Measurements from ENCODE around the gene TYR.
A peak's percentile ranks its signal among the peaks of the same experiment; 100 is the strongest.
"Not testable (repeated sequence)": the region's sequence is repeated elsewhere in the genome, so short reads cannot be mapped to it uniquely, and the experiment has no call there.

The TYR gene

GRCh38 chr11:89272540-89273088, 94.9 kb downstream of the TYR start:
- not testable (repeated sequence) for DNase-seq

- DNase-seq, result not testable (repeated sequence)
Measured at GRCh38 chr11:89273220-89273619, 95.5 kb downstream of the TYR start.

GRCh38 chr11:89275966-89276365, 98.3 kb downstream of the TYR start:
- no peak for DNase-seq

- no peak for DNase-seq
Measured at GRCh38 chr11:89279176-89279575, 101.5 kb downstream of the TYR start.

- DNase-seq, result not testable (repeated sequence)
Measured at GRCh38 chr11:89281032-89281677, 103.5 kb downstream of the TYR start.

GRCh38 chr11:89286601-89287000, 108.9 kb downstream of the TYR start:
- DNase-seq, result not testable (repeated sequence)

- DNase-seq, result not testable (repeated sequence)
Measured at GRCh38 chr11:89288004-89288403, 110.3 kb downstream of the TYR start.

GRCh38 chr11:89293965-89294679, 116.4 kb downstream of the TYR start:
- no peak for DNase-seq

- DNase-seq, result not testable (repeated sequence)
Measured at GRCh38 chr11:89295023-89295422, 117.3 kb downstream of the TYR start.

GRCh38 chr11:89303029-89303428, 125.4 kb downstream of the TYR start:
- DNase-seq, result not testable (repeated sequence)

- not testable (repeated sequence) for DNase-seq
Measured at GRCh38 chr11:89308272-89308671, 130.6 kb downstream of the TYR start.

GRCh38 chr11:89309321-89309985, 131.8 kb downstream of the TYR start:
- not testable (repeated sequence) for DNase-seq

GRCh38 chr11:89310607-89311006, 132.9 kb downstream of the TYR start:
- DNase-seq, result not testable (repeated sequence)

GRCh38 chr11:89321401-89321800, 143.7 kb downstream of the TYR start:
- no peak for DNase-seq

GRCh38 chr11:89327885-89328284, 150.2 kb downstream of the TYR start:
- no peak for DNase-seq

- not testable (repeated sequence) for DNase-seq
Measured at GRCh38 chr11:89331940-89332339, 154.3 kb downstream of the TYR start.

- DNase-seq, result peak in 1 of 2 donors; percentile 1
Measured at GRCh38 chr11:89333704-89334103, 156.0 kb downstream of the TYR start.

GRCh38 chr11:89337100-89337650, 159.5 kb downstream of the TYR start:
- not testable (repeated sequence) for DNase-seq

- not testable (repeated sequence) for DNase-seq
Measured at GRCh38 chr11:89338073-89338472, 160.4 kb downstream of the TYR start.

GRCh38 chr11:89340450-89340849, 162.8 kb downstream of the TYR start:
- DNase-seq, result not testable (repeated sequence)

- DNase-seq, result not testable (repeated sequence)
Measured at GRCh38 chr11:89342880-89343572, 165.4 kb downstream of the TYR start.

Measured in inflammatory macrophage (primary cell).